Fibroblast of lung (primary cell): ENCODE measurements around the gene DDX51.

Source experiments
- CTCF ChIP-seq, 2 donors: IDR thresholded peaks in 1 of 2; conservative IDR thresholded peaks in 1 of 2; 1 replicate in 1 of 2; 2 replicates in 1 of 2; pipeline ENCODE4 v1.5.1; 2011 to 2012; ENCODE audit warnings: low read length in 2 of 2, control low read depth in 1 of 2, inconsistent platforms in 1 of 2, low read depth in 1 of 2, mild to moderate bottlenecking in 1 of 2
- EZH2 ChIP-seq: IDR thresholded peaks from 2 replicates; pipeline ENCODE4 v1.5.1; 2012; ENCODE audit warnings: low read length, control low read depth, mild to moderate bottlenecking; ENCODE audit errors: missing control alignments

DNA sequence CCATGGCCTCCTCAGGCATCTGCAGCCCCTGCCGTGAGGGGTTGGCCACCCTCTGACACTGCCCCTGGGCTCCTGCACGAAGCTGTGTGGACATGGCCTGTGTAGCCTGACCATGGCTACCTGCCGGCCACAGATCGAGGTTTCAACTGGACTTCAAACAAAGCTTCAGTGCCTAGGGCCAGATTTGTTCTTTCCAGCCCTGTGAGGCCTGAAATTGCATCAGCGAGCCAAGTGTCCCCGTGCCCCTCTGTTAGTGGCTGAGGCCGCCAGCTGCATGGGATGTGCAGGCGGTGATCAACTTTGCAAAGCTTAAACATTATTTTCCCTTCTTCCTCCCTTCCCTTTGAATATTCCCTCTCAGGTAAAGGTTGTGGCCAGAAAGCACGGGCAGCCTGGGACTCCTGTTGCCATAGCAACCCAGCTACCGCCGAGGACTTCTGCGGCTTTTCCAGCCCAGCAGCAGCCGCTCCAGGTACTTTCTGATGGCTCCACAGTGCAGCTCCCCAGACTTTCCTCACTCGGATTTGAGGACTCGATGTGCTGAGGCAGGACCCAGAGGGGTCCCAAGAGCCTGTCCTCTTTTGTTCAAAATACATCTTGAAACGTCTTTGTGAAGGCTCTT, 35.8 kb downstream of the DDX51 start:
- TF ChIP-seq CTCF (conservative IDR thresholded peaks at IDR 0.05 in 1 of 2, IDR thresholded peaks at IDR 0.05 in 1 of 2; ENCODE audit: low read depth in 1 of 2, low read length in 2 of 2) (no peak), EZH2 (no peak)
